ENCODE measurements around the gene GPATCH4.
"Not testable (repeated sequence)": the region's sequence is repeated elsewhere in the genome, so short reads cannot be mapped to it uniquely, and the experiment has no call there.

The GPATCH4 gene

GRCh38 chr1:156626079-156626438, 24.8 kb upstream of the GPATCH4 start:
- DNase-seq (ENCODE audit: low read depth in 2 of 2) = no peak

- DNase-seq (ENCODE audit: low read depth in 2 of 2) = peak in 1 of 2 donors; percentile 34
These were observed 24.3 kb upstream of the GPATCH4 start for GRCh38 chr1:156625436-156626078.

GRCh38 chr1:156624814-156625435, 23.6 kb upstream of the GPATCH4 start:
- no peak for DNase-seq (ENCODE audit: low read depth in 2 of 2)

- DNase-seq (ENCODE audit: low read depth in 2 of 2) = no peak
These were observed 22.9 kb upstream of the GPATCH4 start for GRCh38 chr1:156623946-156624813.

GRCh38 chr1:156622581-156623297, 21.5 kb upstream of the GPATCH4 start:
- DNase-seq (ENCODE audit: low read depth in 2 of 2) = no peak

GRCh38 chr1:156619582-156619955, 18.3 kb upstream of the GPATCH4 start:
- no peak for DNase-seq (ENCODE audit: low read depth in 2 of 2)

GRCh38 chr1:156618853-156619581, 17.7 kb upstream of the GPATCH4 start, which contains the start of gene HAPLN2:
Gene HAPLN2 (plus strand): TSS chr1:156619415. CDS start chr1:156623491, 4,076 bp downstream.
- no peak for DNase-seq (ENCODE audit: low read depth in 2 of 2)

GRCh38 chr1:156616463-156616862, 15.2 kb upstream of the GPATCH4 start:
- DNase-seq (ENCODE audit: low read depth in 2 of 2) = no peak

GRCh38 chr1:156615946-156616345, 14.7 kb upstream of the GPATCH4 start:
- no peak for DNase-seq (ENCODE audit: low read depth in 2 of 2)

GRCh38 chr1:156612666-156613065, 11.4 kb upstream of the GPATCH4 start:
- no peak for DNase-seq (ENCODE audit: low read depth in 2 of 2)

- not testable (repeated sequence) for DNase-seq (ENCODE audit: low read depth in 2 of 2)
These were observed 8.8 kb upstream of the GPATCH4 start for GRCh38 chr1:156610072-156610471.

- DNase-seq (ENCODE audit: low read depth in 2 of 2) = peak in 1 of 2 donors; percentile 31
These were observed 7.7 kb upstream of the GPATCH4 start for GRCh38 chr1:156608981-156609380.

GRCh38 chr1:156608036-156608674, 6.9 kb upstream of the GPATCH4 start:
- peak; percentile 29 to 36 for DNase-seq (ENCODE audit: low read depth in 2 of 2)

GRCh38 chr1:156607344-156607743, 6.1 kb upstream of the GPATCH4 start:
- not testable (repeated sequence) for DNase-seq (ENCODE audit: low read depth in 2 of 2)

- DNase-seq (ENCODE audit: low read depth in 2 of 2) = no peak
These were observed 1.3 kb upstream of the GPATCH4 start for GRCh38 chr1:156602557-156602993.

- no peak for DNase-seq (ENCODE audit: low read depth in 2 of 2)
These were observed 613 bp upstream of the GPATCH4 start for GRCh38 chr1:156601892-156602291.

- no peak for DNase-seq (ENCODE audit: low read depth in 2 of 2)
These were observed 552 bp downstream of the GPATCH4 start for GRCh38 chr1:156600733-156601121.

GRCh38 chr1:156599811-156600210, 1.5 kb downstream of the GPATCH4 start:
- DNase-seq (ENCODE audit: low read depth in 2 of 2) = no peak

GRCh38 chr1:156598731-156599432, 2.4 kb downstream of the GPATCH4 start:
- no peak for DNase-seq (ENCODE audit: low read depth in 2 of 2)

- no peak for DNase-seq (ENCODE audit: low read depth in 2 of 2)
These were observed 3.2 kb downstream of the GPATCH4 start for GRCh38 chr1:156598125-156598524.
